ENCODE measurements around the gene DES.

DNA sequence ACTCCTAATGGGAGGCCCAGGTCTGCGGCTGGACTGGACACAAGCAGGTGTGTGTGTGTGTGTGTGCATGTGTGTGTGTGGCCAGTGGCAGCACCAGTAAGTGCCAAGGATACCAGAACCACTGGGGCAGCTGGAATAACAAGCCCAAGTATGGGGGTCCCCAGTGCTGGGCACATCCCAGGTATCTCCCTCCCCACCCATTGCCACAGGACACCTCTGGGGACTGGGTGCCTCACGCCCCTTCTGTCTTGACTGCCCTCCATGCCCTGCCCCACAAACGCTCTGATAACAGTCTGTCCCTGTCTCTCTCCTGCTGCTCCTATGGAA is 25.5 kb downstream of the DES start:
- no peak for TF ChIP-seq POLR2AphosphoS5 (IDR thresholded peaks at IDR 0.05; ENCODE audit: low read depth, low read length)
- TF ChIP-seq POLR2A (IDR thresholded peaks at IDR 0.05; ENCODE audit: low read depth, low read length): no peak

All from GM12891 (cell line).